OCI-LY3 (cell line): ENCODE measurements around the gene ESPNL.

Experiments used
- CTCF ChIP-seq: fragments of 200-600, 300-600 bp; sonication (generic); IDR thresholded peaks from 2 replicates; pipeline ENCODE4 v1.5.1; 2014; ENCODE audit warnings: antibody characterized with exemption, low read length, low read depth
- EZH2phosphoT487 ChIP-seq: fragments of 200-600 bp; shearing (Covaris generic); IDR thresholded peaks from 2 replicates; pipeline ENCODE4 v1.6.1; 2018; ENCODE audit warnings: antibody characterized with exemption, mixed run types, low read depth

GRCh38 chr2:238159071-238159539 lies 59.0 kb downstream of the ESPNL start:
- no peak for TF ChIP-seq CTCF
- TF ChIP-seq EZH2phosphoT487: no peak
